WTC11 (cell line): ENCODE results near the gene ITGA1. TPM values are rescaled to one million over a fixed set of nuclear protein-coding genes. Genes with fewer than 3 reads are reported as not detected.

Experiments used
- ATAC-seq: fragments of 200-7000 bp; cut with Tn5 transposase; 2 replicates; pipeline ENCODE4 v1.10.0; 2021; ENCODE audit warnings: mild to moderate bottlenecking, moderate library complexity
- CTCF ChIA-PET: fragments of 300-600 bp; sonication (Branson Sonifier 250); formaldehyde crosslinking; loops from one replicate; lab custom pipeline; 2021; ENCODE audit warnings: antibody characterized with exemption; lab: Charles Lee
- POLR2A ChIA-PET: fragments of 350-600 bp; sonication (Branson Sonifier 250); formaldehyde crosslinking; loops from one replicate; lab custom pipeline; 2021; ENCODE audit warnings: antibody characterized with exemption; lab: Charles Lee
- DNase-seq: peaks from one replicate; pipeline ENCODE4 v3.0.0; 2021; ENCODE audit warnings: low spot score
- H3K27ac Mint-ChIP-seq: 2 replicates; pipeline ENCODE4 v1.8.0; 2021; ENCODE audit warnings: mixed read lengths
- H3K27me3 Mint-ChIP-seq: 2 replicates; pipeline ENCODE4 v1.8.0; 2021; ENCODE audit warnings: low read depth, mild to moderate bottlenecking, moderate library complexity, mixed read lengths
- H3K36me3 Mint-ChIP-seq: 2 replicates; pipeline ENCODE4 v1.8.0; 2021; ENCODE audit warnings: mixed read lengths
- H3K4me1 Mint-ChIP-seq: 2 replicates; pipeline ENCODE4 v1.8.0; 2022; ENCODE audit warnings: mixed read lengths
- H3K4me3 Mint-ChIP-seq: 2 replicates; pipeline ENCODE4 v1.8.0; 2021; ENCODE audit warnings: mild to moderate bottlenecking, moderate library complexity, mixed read lengths
- H3K9me3 Mint-ChIP-seq: 2 replicates; pipeline ENCODE4 v1.8.0; 2021; ENCODE audit warnings: mixed read lengths
- NR2C2 ChIP-seq: sonication (generic); formaldehyde crosslinking; IDR thresholded peaks from 2 replicates; pipeline ENCODE4 v1.8.0; 2022; ENCODE audit warnings: mild to moderate bottlenecking, missing genetic modification reagents
- SOX15 ChIP-seq: fragments of 250-450 bp; sonication (Bioruptor Pico); IDR thresholded peaks from 2 replicates; pipeline ENCODE4 v1.9.0; 2021; ENCODE audit warnings: mild to moderate bottlenecking
- SP1 ChIP-seq: sonication (generic); formaldehyde crosslinking; conservative IDR thresholded peaks from 2 replicates; pipeline ENCODE4 v1.8.1; 2022; ENCODE audit warnings: missing genetic modification reagents
- TCF7 ChIP-seq: sonication (generic); formaldehyde crosslinking; IDR thresholded peaks from 2 replicates; pipeline ENCODE4 v1.8.0; 2022; ENCODE audit warnings: mild to moderate bottlenecking, low read depth, missing genetic modification reagents, moderate library complexity
- TEAD4 ChIP-seq: sonication (generic); formaldehyde crosslinking; IDR thresholded peaks from 2 replicates; pipeline ENCODE4 v1.8.0; 2022; ENCODE audit warnings: mild to moderate bottlenecking, missing genetic modification reagents
- ZBTB21 ChIP-seq: sonication (generic); formaldehyde crosslinking; IDR thresholded peaks from 2 replicates; pipeline ENCODE4 v1.8.1; 2023; ENCODE audit warnings: mild to moderate bottlenecking, missing genetic modification reagents, borderline replicate concordance
- ZNF219 ChIP-seq: sonication (generic); formaldehyde crosslinking; IDR thresholded peaks from 2 replicates; pipeline ENCODE4 v1.8.0; 2023; ENCODE audit warnings: missing genetic modification reagents, mild to moderate bottlenecking, borderline replicate concordance
- ZNF671 ChIP-seq: fragments of 250-450 bp; sonication (Bioruptor Pico); IDR thresholded peaks from 2 replicates; pipeline ENCODE4 v1.8.0; 2021; ENCODE audit warnings: mild to moderate bottlenecking
- total RNA-seq: library from RNA; stranded (reverse); gene quantifications from 3 replicates; pipeline ENCODE4 v1.2.3, GENCODE V29; 2021
- TF ChIP-seq, protein P1 (sequence below): sonication (generic); formaldehyde crosslinking; IDR thresholded peaks from 2 replicates; pipeline ENCODE4 v1.8.1; 2022; ENCODE audit warnings: low read depth, mild to moderate bottlenecking, moderate library complexity, missing genetic modification reagents, borderline replicate concordance
- TF ChIP-seq, protein P2 (sequence below): sonication (generic); formaldehyde crosslinking; IDR thresholded peaks from 2 replicates; pipeline ENCODE4 v1.8.0; 2022; ENCODE audit warnings: mild to moderate bottlenecking, missing genetic modification reagents
- TF ChIP-seq, protein P3 (sequence below): fragments of 200-600 bp; IDR thresholded peaks from 2 replicates; pipeline ENCODE4 v1.8.0; 2022; ENCODE audit warnings: antibody characterized with exemption
- TF ChIP-seq, protein P4 (sequence below): sonication (generic); formaldehyde crosslinking; IDR thresholded peaks from 2 replicates; pipeline ENCODE4 v1.8.1; 2023; ENCODE audit warnings: mild to moderate bottlenecking, missing genetic modification reagents, borderline replicate concordance
- TF ChIP-seq, protein P5 (sequence below): sonication (generic); formaldehyde crosslinking; IDR thresholded peaks from 2 replicates; pipeline ENCODE4 v1.8.1; 2023; ENCODE audit warnings: mild to moderate bottlenecking, missing genetic modification reagents
- TF ChIP-seq, protein P6 (sequence below): sonication (generic); formaldehyde crosslinking; IDR thresholded peaks from 2 replicates; pipeline ENCODE4 v1.8.0; 2023; ENCODE audit warnings: missing genetic modification reagents, mild to moderate bottlenecking, borderline replicate concordance
- TF ChIP-seq, protein P7 (sequence below): sonication (generic); formaldehyde crosslinking; IDR thresholded peaks from 2 replicates; pipeline ENCODE4 v1.8.1; 2022; ENCODE audit warnings: mild to moderate bottlenecking, missing genetic modification reagents, moderate library complexity, borderline replicate concordance
- TF ChIP-seq, protein P8 (sequence below): sonication (generic); formaldehyde crosslinking; IDR thresholded peaks from 2 replicates; pipeline ENCODE4 v1.8.0; 2022; ENCODE audit warnings: mild to moderate bottlenecking, missing genetic modification reagents

ITGA1 gene
- total RNA-seq, 1 experiment from 2014 or later, result 6.5 TPM

DNA sequence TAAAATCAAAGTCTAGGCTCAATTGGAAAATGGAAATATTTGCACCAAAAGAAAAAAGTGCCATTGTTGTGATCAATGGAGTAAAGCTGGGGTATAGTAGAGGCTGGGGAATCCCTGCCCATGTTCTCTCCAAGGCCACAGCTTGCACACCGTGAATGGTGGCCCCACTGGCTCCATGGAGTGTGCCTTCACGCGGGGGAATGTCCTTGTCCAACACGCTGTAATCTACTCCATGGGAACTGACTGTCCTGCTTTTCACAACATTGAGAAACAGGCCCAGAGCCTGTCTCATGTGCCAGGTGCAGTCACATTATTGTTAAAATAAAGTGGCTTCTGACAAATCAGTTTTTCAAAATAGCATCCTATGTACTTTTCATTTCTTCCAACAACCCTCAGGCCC lies 168.3 kb downstream of the ITGA1 start (continued):
- TF ChIP-seq, protein P1, sequence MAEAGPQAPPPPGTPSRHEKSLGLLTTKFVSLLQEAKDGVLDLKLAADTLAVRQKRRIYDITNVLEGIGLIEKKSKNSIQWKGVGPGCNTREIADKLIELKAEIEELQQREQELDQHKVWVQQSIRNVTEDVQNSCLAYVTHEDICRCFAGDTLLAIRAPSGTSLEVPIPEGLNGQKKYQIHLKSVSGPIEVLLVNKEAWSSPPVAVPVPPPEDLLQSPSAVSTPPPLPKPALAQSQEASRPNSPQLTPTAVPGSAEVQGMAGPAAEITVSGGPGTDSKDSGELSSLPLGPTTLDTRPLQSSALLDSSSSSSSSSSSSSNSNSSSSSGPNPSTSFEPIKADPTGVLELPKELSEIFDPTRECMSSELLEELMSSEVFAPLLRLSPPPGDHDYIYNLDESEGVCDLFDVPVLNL, result no peak
- TF ChIP-seq ZNF671, result no peak
- TF ChIP-seq, protein P2, sequence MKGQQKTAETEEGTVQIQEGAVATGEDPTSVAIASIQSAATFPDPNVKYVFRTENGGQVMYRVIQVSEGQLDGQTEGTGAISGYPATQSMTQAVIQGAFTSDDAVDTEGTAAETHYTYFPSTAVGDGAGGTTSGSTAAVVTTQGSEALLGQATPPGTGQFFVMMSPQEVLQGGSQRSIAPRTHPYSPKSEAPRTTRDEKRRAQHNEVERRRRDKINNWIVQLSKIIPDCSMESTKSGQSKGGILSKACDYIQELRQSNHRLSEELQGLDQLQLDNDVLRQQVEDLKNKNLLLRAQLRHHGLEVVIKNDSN (CRISPR knock-in tag), result no peak
- TF ChIP-seq, protein P3, sequence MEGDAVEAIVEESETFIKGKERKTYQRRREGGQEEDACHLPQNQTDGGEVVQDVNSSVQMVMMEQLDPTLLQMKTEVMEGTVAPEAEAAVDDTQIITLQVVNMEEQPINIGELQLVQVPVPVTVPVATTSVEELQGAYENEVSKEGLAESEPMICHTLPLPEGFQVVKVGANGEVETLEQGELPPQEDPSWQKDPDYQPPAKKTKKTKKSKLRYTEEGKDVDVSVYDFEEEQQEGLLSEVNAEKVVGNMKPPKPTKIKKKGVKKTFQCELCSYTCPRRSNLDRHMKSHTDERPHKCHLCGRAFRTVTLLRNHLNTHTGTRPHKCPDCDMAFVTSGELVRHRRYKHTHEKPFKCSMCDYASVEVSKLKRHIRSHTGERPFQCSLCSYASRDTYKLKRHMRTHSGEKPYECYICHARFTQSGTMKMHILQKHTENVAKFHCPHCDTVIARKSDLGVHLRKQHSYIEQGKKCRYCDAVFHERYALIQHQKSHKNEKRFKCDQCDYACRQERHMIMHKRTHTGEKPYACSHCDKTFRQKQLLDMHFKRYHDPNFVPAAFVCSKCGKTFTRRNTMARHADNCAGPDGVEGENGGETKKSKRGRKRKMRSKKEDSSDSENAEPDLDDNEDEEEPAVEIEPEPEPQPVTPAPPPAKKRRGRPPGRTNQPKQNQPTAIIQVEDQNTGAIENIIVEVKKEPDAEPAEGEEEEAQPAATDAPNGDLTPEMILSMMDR, result no peak
- no peak for TF ChIP-seq NR2C2 (CRISPR knock-in tag)
- no peak for TF ChIP-seq ZBTB21
- no peak for TF ChIP-seq ZNF219 (CRISPR knock-in tag)
- no peak for TF ChIP-seq SP1 (CRISPR knock-in tag)
- TF ChIP-seq, protein P4, sequence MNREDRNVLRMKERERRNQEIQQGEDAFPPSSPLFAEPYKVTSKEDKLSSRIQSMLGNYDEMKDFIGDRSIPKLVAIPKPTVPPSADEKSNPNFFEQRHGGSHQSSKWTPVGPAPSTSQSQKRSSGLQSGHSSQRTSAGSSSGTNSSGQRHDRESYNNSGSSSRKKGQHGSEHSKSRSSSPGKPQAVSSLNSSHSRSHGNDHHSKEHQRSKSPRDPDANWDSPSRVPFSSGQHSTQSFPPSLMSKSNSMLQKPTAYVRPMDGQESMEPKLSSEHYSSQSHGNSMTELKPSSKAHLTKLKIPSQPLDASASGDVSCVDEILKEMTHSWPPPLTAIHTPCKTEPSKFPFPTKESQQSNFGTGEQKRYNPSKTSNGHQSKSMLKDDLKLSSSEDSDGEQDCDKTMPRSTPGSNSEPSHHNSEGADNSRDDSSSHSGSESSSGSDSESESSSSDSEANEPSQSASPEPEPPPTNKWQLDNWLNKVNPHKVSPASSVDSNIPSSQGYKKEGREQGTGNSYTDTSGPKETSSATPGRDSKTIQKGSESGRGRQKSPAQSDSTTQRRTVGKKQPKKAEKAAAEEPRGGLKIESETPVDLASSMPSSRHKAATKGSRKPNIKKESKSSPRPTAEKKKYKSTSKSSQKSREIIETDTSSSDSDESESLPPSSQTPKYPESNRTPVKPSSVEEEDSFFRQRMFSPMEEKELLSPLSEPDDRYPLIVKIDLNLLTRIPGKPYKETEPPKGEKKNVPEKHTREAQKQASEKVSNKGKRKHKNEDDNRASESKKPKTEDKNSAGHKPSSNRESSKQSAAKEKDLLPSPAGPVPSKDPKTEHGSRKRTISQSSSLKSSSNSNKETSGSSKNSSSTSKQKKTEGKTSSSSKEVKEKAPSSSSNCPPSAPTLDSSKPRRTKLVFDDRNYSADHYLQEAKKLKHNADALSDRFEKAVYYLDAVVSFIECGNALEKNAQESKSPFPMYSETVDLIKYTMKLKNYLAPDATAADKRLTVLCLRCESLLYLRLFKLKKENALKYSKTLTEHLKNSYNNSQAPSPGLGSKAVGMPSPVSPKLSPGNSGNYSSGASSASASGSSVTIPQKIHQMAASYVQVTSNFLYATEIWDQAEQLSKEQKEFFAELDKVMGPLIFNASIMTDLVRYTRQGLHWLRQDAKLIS (CRISPR knock-in tag), result no peak
- TF ChIP-seq SOX15 (CRISPR knock-in tag), result no peak
- TF ChIP-seq, protein P5, sequence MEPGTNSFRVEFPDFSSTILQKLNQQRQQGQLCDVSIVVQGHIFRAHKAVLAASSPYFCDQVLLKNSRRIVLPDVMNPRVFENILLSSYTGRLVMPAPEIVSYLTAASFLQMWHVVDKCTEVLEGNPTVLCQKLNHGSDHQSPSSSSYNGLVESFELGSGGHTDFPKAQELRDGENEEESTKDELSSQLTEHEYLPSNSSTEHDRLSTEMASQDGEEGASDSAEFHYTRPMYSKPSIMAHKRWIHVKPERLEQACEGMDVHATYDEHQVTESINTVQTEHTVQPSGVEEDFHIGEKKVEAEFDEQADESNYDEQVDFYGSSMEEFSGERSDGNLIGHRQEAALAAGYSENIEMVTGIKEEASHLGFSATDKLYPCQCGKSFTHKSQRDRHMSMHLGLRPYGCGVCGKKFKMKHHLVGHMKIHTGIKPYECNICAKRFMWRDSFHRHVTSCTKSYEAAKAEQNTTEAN (CRISPR knock-in tag), result no peak

DNA sequence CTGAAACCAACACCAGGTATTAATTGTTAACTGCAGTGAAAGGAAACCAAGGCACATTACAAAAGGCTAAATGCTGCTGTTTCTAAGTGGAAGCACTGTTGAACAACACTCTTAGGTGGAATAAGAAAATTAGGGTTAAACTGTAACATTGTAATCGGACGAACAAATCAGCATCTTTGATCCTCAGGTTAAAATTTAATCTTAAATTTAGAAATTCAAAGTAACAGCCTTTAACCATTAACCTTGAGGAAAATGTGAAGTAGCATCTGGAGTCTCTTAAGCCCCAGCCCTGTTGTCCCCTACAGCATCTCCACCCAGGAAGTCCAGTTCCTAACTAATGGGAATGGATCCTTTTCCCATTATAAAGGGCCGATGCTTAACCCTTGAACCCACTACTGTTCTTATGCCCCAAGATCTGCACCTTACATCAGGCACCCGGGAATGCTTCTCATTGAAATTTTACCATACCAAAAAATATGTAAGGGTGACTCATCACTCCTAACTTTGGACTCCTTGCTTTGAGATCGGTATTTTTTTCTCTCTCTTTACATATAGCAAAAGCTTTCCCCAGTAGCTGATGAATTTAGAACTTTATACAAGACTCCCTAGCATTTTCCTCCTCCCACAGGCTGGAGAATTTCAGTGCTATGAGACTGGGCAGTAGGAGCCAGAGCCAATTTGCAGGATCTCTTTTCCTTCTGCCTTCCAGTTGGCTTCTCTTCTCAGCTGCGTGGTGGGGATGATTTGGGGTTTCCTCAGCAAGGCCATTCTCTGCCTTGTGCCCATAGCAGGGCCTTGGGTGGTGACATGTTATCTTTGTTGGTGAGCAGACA lies 169.4 kb downstream of the ITGA1 start:
- no peaks in the 10 kb centered on the region for H3K9me3 Mint-ChIP-seq
- DNase-seq (no peak), ATAC-seq (peak; percentile 57)
- CTCF ChIA-PET, result interaction anchor here (1.1 to 2.5 kb wide), 2 partner anchors 9 to 42 kb away, joined by 4 to 6 read pairs; no protein-coding TSS in a partner anchor
- H3K27ac Mint-ChIP-seq, result peak overlapping the region; percentile 1; the same call in 1 of the 2 replicates
- H3K4me1 Mint-ChIP-seq, result peaks cover 18% of the 10 kb centered on the region
- no peaks in the 10 kb centered on the region for H3K36me3 Mint-ChIP-seq
- no peak overlapping the region for H3K4me3 Mint-ChIP-seq
- POLR2A ChIA-PET, result no interaction called here
- H3K27me3 Mint-ChIP-seq, result no peaks in the 10 kb centered on the region
- no peak for TF ChIP-seq NR2C2 (CRISPR knock-in tag)
- TF ChIP-seq SOX15 (CRISPR knock-in tag), result no peak
- TF ChIP-seq, protein P6, sequence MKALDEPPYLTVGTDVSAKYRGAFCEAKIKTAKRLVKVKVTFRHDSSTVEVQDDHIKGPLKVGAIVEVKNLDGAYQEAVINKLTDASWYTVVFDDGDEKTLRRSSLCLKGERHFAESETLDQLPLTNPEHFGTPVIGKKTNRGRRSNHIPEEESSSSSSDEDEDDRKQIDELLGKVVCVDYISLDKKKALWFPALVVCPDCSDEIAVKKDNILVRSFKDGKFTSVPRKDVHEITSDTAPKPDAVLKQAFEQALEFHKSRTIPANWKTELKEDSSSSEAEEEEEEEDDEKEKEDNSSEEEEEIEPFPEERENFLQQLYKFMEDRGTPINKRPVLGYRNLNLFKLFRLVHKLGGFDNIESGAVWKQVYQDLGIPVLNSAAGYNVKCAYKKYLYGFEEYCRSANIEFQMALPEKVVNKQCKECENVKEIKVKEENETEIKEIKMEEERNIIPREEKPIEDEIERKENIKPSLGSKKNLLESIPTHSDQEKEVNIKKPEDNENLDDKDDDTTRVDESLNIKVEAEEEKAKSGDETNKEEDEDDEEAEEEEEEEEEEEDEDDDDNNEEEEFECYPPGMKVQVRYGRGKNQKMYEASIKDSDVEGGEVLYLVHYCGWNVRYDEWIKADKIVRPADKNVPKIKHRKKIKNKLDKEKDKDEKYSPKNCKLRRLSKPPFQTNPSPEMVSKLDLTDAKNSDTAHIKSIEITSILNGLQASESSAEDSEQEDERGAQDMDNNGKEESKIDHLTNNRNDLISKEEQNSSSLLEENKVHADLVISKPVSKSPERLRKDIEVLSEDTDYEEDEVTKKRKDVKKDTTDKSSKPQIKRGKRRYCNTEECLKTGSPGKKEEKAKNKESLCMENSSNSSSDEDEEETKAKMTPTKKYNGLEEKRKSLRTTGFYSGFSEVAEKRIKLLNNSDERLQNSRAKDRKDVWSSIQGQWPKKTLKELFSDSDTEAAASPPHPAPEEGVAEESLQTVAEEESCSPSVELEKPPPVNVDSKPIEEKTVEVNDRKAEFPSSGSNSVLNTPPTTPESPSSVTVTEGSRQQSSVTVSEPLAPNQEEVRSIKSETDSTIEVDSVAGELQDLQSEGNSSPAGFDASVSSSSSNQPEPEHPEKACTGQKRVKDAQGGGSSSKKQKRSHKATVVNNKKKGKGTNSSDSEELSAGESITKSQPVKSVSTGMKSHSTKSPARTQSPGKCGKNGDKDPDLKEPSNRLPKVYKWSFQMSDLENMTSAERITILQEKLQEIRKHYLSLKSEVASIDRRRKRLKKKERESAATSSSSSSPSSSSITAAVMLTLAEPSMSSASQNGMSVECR, result no peak
- TF ChIP-seq, protein P1, result no peak
- no peak for TF ChIP-seq TEAD4
- TF ChIP-seq, protein P7, sequence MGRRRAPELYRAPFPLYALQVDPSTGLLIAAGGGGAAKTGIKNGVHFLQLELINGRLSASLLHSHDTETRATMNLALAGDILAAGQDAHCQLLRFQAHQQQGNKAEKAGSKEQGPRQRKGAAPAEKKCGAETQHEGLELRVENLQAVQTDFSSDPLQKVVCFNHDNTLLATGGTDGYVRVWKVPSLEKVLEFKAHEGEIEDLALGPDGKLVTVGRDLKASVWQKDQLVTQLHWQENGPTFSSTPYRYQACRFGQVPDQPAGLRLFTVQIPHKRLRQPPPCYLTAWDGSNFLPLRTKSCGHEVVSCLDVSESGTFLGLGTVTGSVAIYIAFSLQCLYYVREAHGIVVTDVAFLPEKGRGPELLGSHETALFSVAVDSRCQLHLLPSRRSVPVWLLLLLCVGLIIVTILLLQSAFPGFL (CRISPR knock-in tag), result no peak
- TF ChIP-seq TCF7 (CRISPR knock-in tag), result no peak
- TF ChIP-seq, protein P8, sequence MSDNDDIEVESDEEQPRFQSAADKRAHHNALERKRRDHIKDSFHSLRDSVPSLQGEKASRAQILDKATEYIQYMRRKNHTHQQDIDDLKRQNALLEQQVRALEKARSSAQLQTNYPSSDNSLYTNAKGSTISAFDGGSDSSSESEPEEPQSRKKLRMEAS (CRISPR knock-in tag), result no peak
- TF ChIP-seq, protein P2 (CRISPR knock-in tag), result no peak
